Uterus (tissue), 2 donors: ENCODE data around the gene TCP11X2.
"Not testable (repeated sequence)": the region's sequence is repeated elsewhere in the genome, so short reads cannot be mapped to it uniquely, and the experiment has no call there.

Experiments
- POLR2A ChIP-seq, 2 donors: fragments of 450-650 bp; IDR thresholded peaks; one replicate each; pipeline ENCODE4 v1.6.1; 2016; ENCODE audit warnings: antibody characterized with exemption in 2 of 2, mild to moderate bottlenecking in 1 of 2, moderate library complexity in 1 of 2
- TF ChIP-seq, protein P1 (sequence below), 4 experiments: fragments of 200-600 bp in 2 of 4; fragments of 450-650 bp in 2 of 4; sonication (generic) in 2 of 4; IDR thresholded peaks; one replicate each; pipeline ENCODE4 v1.5.1; 2016 to 2019; ENCODE audit warnings: antibody characterized with exemption in 4 of 4, mild to moderate bottlenecking in 2 of 4, moderate library complexity in 1 of 4

DNA sequence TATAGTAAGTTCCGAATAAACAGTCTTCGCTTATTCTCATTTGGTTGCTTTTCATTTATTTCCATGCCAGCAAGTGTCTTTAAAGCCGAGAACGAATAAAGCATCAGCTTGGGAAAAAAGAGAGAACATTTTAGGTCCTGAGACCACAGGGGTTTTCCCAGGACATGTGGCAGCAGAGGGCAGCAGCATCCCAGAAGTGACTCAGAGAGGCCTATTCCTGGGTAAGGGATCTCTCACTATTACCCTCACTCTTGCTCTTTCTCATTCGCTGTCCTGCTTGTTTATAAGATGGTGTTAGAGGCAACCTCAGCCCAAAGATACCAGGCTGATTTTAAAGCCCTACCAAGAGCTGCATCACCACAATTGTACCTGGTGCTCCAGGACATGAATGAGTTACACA is 7.2 kb upstream of the TCP11X2 start:
- TF ChIP-seq, protein P1, sequence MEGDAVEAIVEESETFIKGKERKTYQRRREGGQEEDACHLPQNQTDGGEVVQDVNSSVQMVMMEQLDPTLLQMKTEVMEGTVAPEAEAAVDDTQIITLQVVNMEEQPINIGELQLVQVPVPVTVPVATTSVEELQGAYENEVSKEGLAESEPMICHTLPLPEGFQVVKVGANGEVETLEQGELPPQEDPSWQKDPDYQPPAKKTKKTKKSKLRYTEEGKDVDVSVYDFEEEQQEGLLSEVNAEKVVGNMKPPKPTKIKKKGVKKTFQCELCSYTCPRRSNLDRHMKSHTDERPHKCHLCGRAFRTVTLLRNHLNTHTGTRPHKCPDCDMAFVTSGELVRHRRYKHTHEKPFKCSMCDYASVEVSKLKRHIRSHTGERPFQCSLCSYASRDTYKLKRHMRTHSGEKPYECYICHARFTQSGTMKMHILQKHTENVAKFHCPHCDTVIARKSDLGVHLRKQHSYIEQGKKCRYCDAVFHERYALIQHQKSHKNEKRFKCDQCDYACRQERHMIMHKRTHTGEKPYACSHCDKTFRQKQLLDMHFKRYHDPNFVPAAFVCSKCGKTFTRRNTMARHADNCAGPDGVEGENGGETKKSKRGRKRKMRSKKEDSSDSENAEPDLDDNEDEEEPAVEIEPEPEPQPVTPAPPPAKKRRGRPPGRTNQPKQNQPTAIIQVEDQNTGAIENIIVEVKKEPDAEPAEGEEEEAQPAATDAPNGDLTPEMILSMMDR (IDR thresholded peaks at IDR 0.05) = not testable (repeated sequence)
- TF ChIP-seq POLR2A (IDR thresholded peaks at IDR 0.05) = not testable (repeated sequence)
